Measurements from ENCODE around the gene ZNF441. TPM values are rescaled to one million over a fixed set of nuclear protein-coding genes. Genes with fewer than 3 reads are reported as not detected.
A peak's percentile ranks its signal among the peaks of the same experiment; 100 is the strongest.

The ZNF441 gene
- total and polyA plus RNA-seq, 2 of the 13 experiments (the other 11 are each of a cell fraction or from before 2014, with no cell fraction given): 2.8 to 10.0 TPM

DNA sequence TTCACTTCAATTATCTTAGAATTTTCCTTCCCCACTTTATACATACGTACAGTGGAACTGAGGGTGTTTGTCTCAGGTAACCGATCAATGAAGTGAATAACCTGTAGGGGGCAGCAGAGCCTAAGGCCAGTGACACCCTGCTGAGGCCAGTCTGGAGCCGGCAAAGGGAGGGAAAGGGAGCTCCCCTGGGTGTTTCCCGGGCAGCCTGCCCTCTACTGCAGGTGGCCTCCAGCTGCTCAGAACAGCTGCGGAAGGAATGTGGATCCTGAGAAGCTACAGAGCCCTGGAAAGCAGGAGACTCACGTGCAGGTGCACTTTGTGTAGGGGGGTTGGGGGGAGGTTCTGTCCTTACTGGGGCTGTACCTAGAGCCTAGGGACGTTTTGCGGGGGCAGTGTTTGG is 30.7 kb downstream of the ZNF441 start (continued):
- TF ChIP-seq KAT8 (CRISPR knock-in tag; IDR thresholded peaks at IDR 0.05) (peak; percentile 57), SPEN (CRISPR knock-in tag; IDR thresholded peaks at IDR 0.05; ENCODE audit: low read depth) (no peak; the same call in 1 of the 2 replicates), ZNF292 (CRISPR knock-in tag; IDR thresholded peaks at IDR 0.05; ENCODE audit: borderline replicate concordance, low read depth) (peak; percentile 61; the same call in 1 of the 2 replicates), TGIF2 (CRISPR knock-in tag; IDR thresholded peaks at IDR 0.05) (peak; percentile 13; the same call in 1 of the 2 replicates), ZMYM4 (CRISPR knock-in tag; IDR thresholded peaks at IDR 0.05) (peak; percentile 58), SAP130 (CRISPR knock-in tag; IDR thresholded peaks at IDR 0.05; ENCODE audit: low read depth) (peak; percentile 89), GATAD1 (CRISPR knock-in tag; IDR thresholded peaks at IDR 0.05) (peak; percentile 46; the same call in 1 of the 2 replicates), ZNF24 (IDR thresholded peaks at IDR 0.05) (no peak), SNRNP70 (IDR thresholded peaks at IDR 0.05; ENCODE audit: low read depth, low read length) (no peak), KLF11 (CRISPR knock-in tag; IDR thresholded peaks at IDR 0.05) (0 out of 2 replicates have a peak, but pooled peaks have one; percentile 22), SALL1 (CRISPR knock-in tag; IDR thresholded peaks at IDR 0.05) (peak; percentile 52), CHD4 (IDR thresholded peaks at IDR 0.05; ENCODE audit: borderline replicate concordance, low read length) (no peak)
- TF ChIP-seq, protein P1, sequence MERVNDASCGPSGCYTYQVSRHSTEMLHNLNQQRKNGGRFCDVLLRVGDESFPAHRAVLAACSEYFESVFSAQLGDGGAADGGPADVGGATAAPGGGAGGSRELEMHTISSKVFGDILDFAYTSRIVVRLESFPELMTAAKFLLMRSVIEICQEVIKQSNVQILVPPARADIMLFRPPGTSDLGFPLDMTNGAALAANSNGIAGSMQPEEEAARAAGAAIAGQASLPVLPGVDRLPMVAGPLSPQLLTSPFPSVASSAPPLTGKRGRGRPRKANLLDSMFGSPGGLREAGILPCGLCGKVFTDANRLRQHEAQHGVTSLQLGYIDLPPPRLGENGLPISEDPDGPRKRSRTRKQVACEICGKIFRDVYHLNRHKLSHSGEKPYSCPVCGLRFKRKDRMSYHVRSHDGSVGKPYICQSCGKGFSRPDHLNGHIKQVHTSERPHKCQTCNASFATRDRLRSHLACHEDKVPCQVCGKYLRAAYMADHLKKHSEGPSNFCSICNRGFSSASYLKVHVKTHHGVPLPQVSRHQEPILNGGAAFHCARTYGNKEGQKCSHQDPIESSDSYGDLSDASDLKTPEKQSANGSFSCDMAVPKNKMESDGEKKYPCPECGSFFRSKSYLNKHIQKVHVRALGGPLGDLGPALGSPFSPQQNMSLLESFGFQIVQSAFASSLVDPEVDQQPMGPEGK (CRISPR knock-in tag; IDR thresholded peaks at IDR 0.05): peak; percentile 39; the same call in 1 of the 2 replicates
- TF ChIP-seq, protein P2, sequence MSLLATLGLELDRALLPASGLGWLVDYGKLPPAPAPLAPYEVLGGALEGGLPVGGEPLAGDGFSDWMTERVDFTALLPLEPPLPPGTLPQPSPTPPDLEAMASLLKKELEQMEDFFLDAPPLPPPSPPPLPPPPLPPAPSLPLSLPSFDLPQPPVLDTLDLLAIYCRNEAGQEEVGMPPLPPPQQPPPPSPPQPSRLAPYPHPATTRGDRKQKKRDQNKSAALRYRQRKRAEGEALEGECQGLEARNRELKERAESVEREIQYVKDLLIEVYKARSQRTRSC (CRISPR knock-in tag; IDR thresholded peaks at IDR 0.05; ENCODE audit: low read depth): no peak
- TF ChIP-seq, protein P3, sequence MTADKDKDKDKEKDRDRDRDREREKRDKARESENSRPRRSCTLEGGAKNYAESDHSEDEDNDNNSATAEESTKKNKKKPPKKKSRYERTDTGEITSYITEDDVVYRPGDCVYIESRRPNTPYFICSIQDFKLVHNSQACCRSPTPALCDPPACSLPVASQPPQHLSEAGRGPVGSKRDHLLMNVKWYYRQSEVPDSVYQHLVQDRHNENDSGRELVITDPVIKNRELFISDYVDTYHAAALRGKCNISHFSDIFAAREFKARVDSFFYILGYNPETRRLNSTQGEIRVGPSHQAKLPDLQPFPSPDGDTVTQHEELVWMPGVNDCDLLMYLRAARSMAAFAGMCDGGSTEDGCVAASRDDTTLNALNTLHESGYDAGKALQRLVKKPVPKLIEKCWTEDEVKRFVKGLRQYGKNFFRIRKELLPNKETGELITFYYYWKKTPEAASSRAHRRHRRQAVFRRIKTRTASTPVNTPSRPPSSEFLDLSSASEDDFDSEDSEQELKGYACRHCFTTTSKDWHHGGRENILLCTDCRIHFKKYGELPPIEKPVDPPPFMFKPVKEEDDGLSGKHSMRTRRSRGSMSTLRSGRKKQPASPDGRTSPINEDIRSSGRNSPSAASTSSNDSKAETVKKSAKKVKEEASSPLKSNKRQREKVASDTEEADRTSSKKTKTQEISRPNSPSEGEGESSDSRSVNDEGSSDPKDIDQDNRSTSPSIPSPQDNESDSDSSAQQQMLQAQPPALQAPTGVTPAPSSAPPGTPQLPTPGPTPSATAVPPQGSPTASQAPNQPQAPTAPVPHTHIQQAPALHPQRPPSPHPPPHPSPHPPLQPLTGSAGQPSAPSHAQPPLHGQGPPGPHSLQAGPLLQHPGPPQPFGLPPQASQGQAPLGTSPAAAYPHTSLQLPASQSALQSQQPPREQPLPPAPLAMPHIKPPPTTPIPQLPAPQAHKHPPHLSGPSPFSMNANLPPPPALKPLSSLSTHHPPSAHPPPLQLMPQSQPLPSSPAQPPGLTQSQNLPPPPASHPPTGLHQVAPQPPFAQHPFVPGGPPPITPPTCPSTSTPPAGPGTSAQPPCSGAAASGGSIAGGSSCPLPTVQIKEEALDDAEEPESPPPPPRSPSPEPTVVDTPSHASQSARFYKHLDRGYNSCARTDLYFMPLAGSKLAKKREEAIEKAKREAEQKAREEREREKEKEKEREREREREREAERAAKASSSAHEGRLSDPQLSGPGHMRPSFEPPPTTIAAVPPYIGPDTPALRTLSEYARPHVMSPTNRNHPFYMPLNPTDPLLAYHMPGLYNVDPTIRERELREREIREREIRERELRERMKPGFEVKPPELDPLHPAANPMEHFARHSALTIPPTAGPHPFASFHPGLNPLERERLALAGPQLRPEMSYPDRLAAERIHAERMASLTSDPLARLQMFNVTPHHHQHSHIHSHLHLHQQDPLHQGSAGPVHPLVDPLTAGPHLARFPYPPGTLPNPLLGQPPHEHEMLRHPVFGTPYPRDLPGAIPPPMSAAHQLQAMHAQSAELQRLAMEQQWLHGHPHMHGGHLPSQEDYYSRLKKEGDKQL (CRISPR knock-in tag; IDR thresholded peaks at IDR 0.05; ENCODE audit: low read depth): no peak
- TF ChIP-seq, protein P4, sequence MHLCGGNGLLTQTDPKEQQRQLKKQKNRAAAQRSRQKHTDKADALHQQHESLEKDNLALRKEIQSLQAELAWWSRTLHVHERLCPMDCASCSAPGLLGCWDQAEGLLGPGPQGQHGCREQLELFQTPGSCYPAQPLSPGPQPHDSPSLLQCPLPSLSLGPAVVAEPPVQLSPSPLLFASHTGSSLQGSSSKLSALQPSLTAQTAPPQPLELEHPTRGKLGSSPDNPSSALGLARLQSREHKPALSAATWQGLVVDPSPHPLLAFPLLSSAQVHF (CRISPR knock-in tag; IDR thresholded peaks at IDR 0.05): no peak
- TF ChIP-seq, protein P5, sequence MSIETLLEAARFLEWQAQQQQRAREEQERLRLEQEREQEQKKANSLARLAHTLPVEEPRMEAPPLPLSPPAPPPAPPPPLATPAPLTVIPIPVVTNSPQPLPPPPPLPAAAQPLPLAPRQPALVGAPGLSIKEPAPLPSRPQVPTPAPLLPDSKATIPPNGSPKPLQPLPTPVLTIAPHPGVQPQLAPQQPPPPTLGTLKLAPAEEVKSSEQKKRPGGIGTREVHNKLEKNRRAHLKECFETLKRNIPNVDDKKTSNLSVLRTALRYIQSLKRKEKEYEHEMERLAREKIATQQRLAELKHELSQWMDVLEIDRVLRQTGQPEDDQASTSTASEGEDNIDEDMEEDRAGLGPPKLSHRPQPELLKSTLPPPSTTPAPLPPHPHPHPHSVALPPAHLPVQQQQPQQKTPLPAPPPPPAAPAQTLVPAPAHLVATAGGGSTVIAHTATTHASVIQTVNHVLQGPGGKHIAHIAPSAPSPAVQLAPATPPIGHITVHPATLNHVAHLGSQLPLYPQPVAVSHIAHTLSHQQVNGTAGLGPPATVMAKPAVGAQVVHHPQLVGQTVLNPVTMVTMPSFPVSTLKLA (IDR thresholded peaks at IDR 0.05): no peak
- TF ChIP-seq, protein P6, sequence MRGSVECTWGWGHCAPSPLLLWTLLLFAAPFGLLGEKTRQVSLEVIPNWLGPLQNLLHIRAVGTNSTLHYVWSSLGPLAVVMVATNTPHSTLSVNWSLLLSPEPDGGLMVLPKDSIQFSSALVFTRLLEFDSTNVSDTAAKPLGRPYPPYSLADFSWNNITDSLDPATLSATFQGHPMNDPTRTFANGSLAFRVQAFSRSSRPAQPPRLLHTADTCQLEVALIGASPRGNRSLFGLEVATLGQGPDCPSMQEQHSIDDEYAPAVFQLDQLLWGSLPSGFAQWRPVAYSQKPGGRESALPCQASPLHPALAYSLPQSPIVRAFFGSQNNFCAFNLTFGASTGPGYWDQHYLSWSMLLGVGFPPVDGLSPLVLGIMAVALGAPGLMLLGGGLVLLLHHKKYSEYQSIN (CRISPR knock-in tag; IDR thresholded peaks at IDR 0.05; ENCODE audit: borderline replicate concordance): no peak

Measured in HepG2 (cell line).